HG03460 (cell line): ENCODE measurements around the gene RPL22.
A peak's percentile ranks its signal among the peaks of the same experiment; 100 is the strongest.

Source experiments
- ATAC-seq: cut with Tn5 transposase; IDR thresholded peaks from one replicate; pipeline ENCODE4 v1.9.1; 2021; ENCODE audit not compliant: unreplicated experiment

The RPL22 gene

GRCh38 chr1:6205849-6206519, 6.6 kb upstream of the RPL22 start, which contains the start of gene RNF207:
Gene RNF207, plus strand, starts transcription at chr1:6206119. Its CDS starts 417 bp downstream, at chr1:6206536.
- ATAC-seq, result peak; percentile 46

GRCh38 chr1:6202256-6202655, 2.9 kb upstream of the RPL22 start:
- ATAC-seq, result no peak

GRCh38 chr1:6200188-6200809, 904 bp upstream of the RPL22 start:
- no peak for ATAC-seq

- peak; percentile 9 for ATAC-seq
Measured at GRCh38 chr1:6198646-6199297, 623 bp downstream of the RPL22 start.

- no peak for ATAC-seq
Measured at GRCh38 chr1:6197746-6198427, 1.5 kb downstream of the RPL22 start.

GRCh38 chr1:6191968-6192367, 7.4 kb downstream of the RPL22 start:
- no peak for ATAC-seq

- ATAC-seq, result no peak
Measured at GRCh38 chr1:6188466-6188865, 10.9 kb downstream of the RPL22 start.

- no peak for ATAC-seq
Measured at GRCh38 chr1:6185635-6186382, 13.6 kb downstream of the RPL22 start.

- ATAC-seq, result no peak
Measured at GRCh38 chr1:6185151-6185550, 14.2 kb downstream of the RPL22 start.

- ATAC-seq, result no peak
Measured at GRCh38 chr1:6184083-6184783, 15.2 kb downstream of the RPL22 start.

- ATAC-seq, result no peak
Measured at GRCh38 chr1:6183520-6183989, 15.8 kb downstream of the RPL22 start.

- ATAC-seq, result no peak
Measured at GRCh38 chr1:6181347-6181770, 18.0 kb downstream of the RPL22 start.

GRCh38 chr1:6180707-6181311, 18.6 kb downstream of the RPL22 start:
- no peak for ATAC-seq

GRCh38 chr1:6180268-6180706, 19.1 kb downstream of the RPL22 start, which contains the start of gene CHD5:
Gene CHD5, minus strand, starts transcription at chr1:6180321. Its CDS starts 298 bp downstream, at chr1:6180023.
- ATAC-seq, result no peak

GRCh38 chr1:6179564-6180175, 19.7 kb downstream of the RPL22 start:
- no peak for ATAC-seq

- no peak for ATAC-seq
Measured at GRCh38 chr1:6178751-6179563, 20.4 kb downstream of the RPL22 start.

- ATAC-seq, result no peak
Measured at GRCh38 chr1:6177681-6178380, 21.6 kb downstream of the RPL22 start.

GRCh38 chr1:6176779-6177178, 22.6 kb downstream of the RPL22 start:
- ATAC-seq, result no peak
